ENCODE results near the gene APOL2. TPM values are rescaled to one million over a fixed set of nuclear protein-coding genes. Genes with fewer than 3 reads are reported as not detected.
"Not testable (repeated sequence)": the region's sequence is repeated elsewhere in the genome, so short reads cannot be mapped to it uniquely, and the experiment has no call there.

The APOL2 gene
- total RNA-seq, 1 donor from 2014 or later: 53.5 TPM

DNA sequence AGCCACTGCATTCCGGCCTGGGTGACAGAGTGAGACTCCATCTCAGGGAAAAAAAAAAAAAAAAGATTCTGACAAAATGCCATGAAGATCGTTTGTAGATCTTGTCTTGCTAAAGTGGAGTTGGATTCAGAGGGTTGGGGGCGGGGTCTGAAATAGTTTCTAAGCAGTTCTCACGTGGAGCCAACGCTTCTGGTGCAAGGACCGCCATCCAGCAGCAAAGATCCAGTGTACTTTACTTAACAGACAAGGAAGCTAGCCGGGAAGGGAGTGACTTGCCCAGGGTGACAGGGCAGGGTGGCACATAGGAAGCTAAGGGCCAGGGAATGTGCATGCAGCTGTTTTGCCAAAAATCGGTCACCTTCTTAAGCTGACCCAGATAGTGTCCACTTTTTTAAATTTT, 41.1 kb upstream of the APOL2 start:
- Mint-ChIP-seq H3K36me3 (ENCODE audit: unreplicated experiment) (peaks cover 31% of the 10 kb centered on the region), H3K27me3 (ENCODE audit: unreplicated experiment) (no peaks in the 10 kb centered on the region), H3K9me3 (ENCODE audit: unreplicated experiment) (no peaks in the 10 kb centered on the region), H3K4me1 (ENCODE audit: unreplicated experiment) (no peaks in the 10 kb centered on the region), H3K27ac (ENCODE audit: unreplicated experiment) (no peak overlapping the region), H3K4me3 (ENCODE audit: unreplicated experiment) (no peak overlapping the region)
- no peak for DNase-seq (ENCODE audit: extremely low spot score, unreplicated experiment)
- TF ChIP-seq, protein P1, sequence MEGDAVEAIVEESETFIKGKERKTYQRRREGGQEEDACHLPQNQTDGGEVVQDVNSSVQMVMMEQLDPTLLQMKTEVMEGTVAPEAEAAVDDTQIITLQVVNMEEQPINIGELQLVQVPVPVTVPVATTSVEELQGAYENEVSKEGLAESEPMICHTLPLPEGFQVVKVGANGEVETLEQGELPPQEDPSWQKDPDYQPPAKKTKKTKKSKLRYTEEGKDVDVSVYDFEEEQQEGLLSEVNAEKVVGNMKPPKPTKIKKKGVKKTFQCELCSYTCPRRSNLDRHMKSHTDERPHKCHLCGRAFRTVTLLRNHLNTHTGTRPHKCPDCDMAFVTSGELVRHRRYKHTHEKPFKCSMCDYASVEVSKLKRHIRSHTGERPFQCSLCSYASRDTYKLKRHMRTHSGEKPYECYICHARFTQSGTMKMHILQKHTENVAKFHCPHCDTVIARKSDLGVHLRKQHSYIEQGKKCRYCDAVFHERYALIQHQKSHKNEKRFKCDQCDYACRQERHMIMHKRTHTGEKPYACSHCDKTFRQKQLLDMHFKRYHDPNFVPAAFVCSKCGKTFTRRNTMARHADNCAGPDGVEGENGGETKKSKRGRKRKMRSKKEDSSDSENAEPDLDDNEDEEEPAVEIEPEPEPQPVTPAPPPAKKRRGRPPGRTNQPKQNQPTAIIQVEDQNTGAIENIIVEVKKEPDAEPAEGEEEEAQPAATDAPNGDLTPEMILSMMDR (IDR thresholded peaks at IDR 0.05): no peak

- Mint-ChIP-seq H3K4me1 (ENCODE audit: unreplicated experiment) (no peaks in the 10 kb centered on the region), H3K4me3 (ENCODE audit: unreplicated experiment) (no peak overlapping the region), H3K27ac (ENCODE audit: unreplicated experiment) (no peak overlapping the region), H3K27me3 (ENCODE audit: unreplicated experiment) (no peaks in the 10 kb centered on the region), H3K9me3 (ENCODE audit: unreplicated experiment) (no peaks in the 10 kb centered on the region), H3K36me3 (ENCODE audit: unreplicated experiment) (peaks cover 28% of the 10 kb centered on the region)
- TF ChIP-seq, protein P1 (IDR thresholded peaks at IDR 0.05): no peak
- no peak for DNase-seq (ENCODE audit: extremely low spot score, unreplicated experiment)
Measured at GRCh38 chr22:36279219-36279666, 39.9 kb upstream of the APOL2 start.

DNA sequence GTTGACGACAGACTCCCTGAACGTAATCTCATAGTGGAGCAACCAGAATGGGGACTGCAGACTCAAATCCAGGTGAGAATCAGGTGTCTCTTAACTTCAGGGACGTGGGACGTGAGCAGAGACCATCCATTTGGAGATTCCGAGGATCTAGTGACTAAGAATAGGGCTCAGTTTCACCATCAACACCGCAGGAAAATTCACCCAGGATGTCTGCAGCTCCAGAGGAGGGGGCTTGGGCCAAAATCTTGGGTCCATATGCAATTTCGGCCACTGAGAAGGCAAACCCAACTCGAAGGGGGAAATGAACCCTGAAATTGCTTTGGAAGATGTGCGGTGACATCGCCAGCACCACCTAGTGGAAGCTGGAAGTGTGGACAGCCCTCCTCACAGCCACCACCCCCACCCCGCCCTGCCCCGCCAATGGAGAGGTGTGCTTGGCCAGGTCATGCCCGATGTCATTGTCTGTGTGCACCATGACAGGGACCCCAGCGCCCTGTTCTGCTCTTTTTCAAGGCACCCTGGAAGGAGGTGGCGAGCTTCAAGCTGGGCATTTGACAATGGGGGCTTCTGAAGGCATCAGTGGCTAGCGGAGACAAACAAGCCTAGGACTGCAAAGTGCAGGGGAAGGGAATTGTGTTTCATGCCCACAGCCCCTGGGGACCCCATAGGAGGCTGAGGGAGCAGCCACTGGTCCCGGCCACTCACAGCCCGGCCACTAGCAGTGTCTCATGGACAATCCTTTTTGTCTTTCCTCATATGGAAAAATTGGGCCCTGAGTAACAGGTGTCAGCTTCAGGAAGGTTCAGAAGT, 38.4 kb upstream of the APOL2 start:
- no peak overlapping the region for H3K4me3 Mint-ChIP-seq (ENCODE audit: unreplicated experiment)
- no peaks in the 10 kb centered on the region for H3K27me3 Mint-ChIP-seq (ENCODE audit: unreplicated experiment)
- H3K9me3 Mint-ChIP-seq (ENCODE audit: unreplicated experiment): no peaks in the 10 kb centered on the region
- no peak overlapping the region for H3K27ac Mint-ChIP-seq (ENCODE audit: unreplicated experiment)
- TF ChIP-seq, protein P1 (IDR thresholded peaks at IDR 0.05): peak; percentile 83
- no peak for DNase-seq (ENCODE audit: extremely low spot score, unreplicated experiment)
- H3K4me1 Mint-ChIP-seq (ENCODE audit: unreplicated experiment): no peaks in the 10 kb centered on the region
- H3K36me3 Mint-ChIP-seq (ENCODE audit: unreplicated experiment): peaks cover 23% of the 10 kb centered on the region

DNA sequence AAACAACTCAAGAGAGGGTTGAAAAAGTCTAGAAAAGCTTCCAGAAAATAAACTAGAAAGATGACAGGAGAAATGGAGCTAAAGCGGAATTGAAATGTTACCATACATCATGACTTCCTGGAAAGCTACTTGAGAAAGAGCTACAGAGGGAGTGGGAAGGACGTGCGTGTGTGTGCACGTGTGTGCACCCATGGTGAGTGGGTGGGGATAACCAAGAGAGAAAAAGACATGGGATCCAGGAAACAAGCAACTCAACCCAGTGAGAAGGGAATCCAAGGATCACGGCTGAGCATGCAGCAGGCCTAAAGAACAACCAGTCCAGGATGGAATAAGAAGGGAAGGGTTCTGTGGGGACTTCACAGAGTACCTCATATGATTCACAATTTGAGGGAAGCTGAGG, 35.2 kb upstream of the APOL2 start:
- TF ChIP-seq, protein P1 (IDR thresholded peaks at IDR 0.05): no peak
- Mint-ChIP-seq H3K4me3 (ENCODE audit: unreplicated experiment) (no peak overlapping the region), H3K9me3 (ENCODE audit: unreplicated experiment) (no peaks in the 10 kb centered on the region), H3K4me1 (ENCODE audit: unreplicated experiment) (no peaks in the 10 kb centered on the region), H3K27me3 (ENCODE audit: unreplicated experiment) (no peaks in the 10 kb centered on the region), H3K27ac (ENCODE audit: unreplicated experiment) (no peak overlapping the region), H3K36me3 (ENCODE audit: unreplicated experiment) (peaks cover 9% of the 10 kb centered on the region)
- no peak for DNase-seq (ENCODE audit: extremely low spot score, unreplicated experiment)

DNA sequence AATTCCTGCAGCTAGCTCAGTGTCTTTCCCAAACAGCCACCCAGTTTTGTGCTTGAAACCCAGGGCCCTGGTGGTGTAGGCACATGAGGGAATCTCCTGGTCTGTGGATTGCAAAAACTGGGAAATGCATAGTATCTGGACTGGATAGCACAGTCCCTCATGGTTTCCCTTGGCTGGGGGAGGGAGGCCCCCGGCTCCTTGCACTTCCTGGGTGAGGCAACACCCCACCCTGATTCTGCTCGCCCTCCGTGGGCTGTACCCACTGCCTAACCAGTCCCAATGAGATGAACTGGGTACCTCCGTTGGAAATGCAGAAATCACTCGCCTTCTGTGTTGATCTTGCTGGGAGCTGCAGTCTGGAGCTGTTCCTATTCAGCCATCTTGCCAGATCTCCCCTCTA, 32.6 kb upstream of the APOL2 start:
- H3K27me3 Mint-ChIP-seq (ENCODE audit: unreplicated experiment); H3K9me3 Mint-ChIP-seq (ENCODE audit: unreplicated experiment); DNase-seq (ENCODE audit: extremely low spot score, unreplicated experiment); H3K27ac Mint-ChIP-seq (ENCODE audit: unreplicated experiment); H3K4me3 Mint-ChIP-seq (ENCODE audit: unreplicated experiment); H3K4me1 Mint-ChIP-seq (ENCODE audit: unreplicated experiment); H3K36me3 Mint-ChIP-seq (ENCODE audit: unreplicated experiment): not testable (repeated sequence)

DNA sequence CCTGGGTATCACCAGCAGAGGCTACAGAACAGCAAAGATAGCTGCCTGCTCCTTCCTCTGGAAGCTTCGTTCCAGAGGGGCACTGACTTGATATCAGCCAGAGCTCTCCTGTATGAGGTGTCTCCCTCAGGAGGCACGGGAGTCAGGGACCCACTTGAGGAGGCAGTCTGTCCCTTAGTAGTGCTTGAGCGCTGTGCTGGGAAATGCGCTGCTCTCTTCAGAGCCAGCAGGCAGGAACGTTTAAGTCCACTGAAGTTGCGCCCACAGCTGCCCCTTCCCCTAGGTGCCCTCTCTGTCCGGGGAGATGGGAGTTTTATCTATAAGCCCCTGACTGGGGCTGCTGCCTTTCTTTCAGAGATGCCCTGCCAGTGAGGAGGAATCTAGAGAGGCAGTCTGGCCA, 31.9 kb upstream of the APOL2 start:
- DNase-seq (ENCODE audit: extremely low spot score, unreplicated experiment); H3K36me3 Mint-ChIP-seq (ENCODE audit: unreplicated experiment); H3K27ac Mint-ChIP-seq (ENCODE audit: unreplicated experiment); H3K27me3 Mint-ChIP-seq (ENCODE audit: unreplicated experiment); H3K4me1 Mint-ChIP-seq (ENCODE audit: unreplicated experiment); H3K9me3 Mint-ChIP-seq (ENCODE audit: unreplicated experiment); H3K4me3 Mint-ChIP-seq (ENCODE audit: unreplicated experiment): not testable (repeated sequence)

Measured in osteocyte (in vitro differentiated cells).